NCI-H82 treated with DMSO at 0.1 percent for 48 hours (cell line): ENCODE data around the gene CDK10.

Source experiments
- DNase-seq: peaks from one replicate; lab custom pipeline; 2025; ENCODE audit not compliant: unreplicated experiment; lab: John Stamatoyannopoulos, UW

CDK10 gene

DNA sequence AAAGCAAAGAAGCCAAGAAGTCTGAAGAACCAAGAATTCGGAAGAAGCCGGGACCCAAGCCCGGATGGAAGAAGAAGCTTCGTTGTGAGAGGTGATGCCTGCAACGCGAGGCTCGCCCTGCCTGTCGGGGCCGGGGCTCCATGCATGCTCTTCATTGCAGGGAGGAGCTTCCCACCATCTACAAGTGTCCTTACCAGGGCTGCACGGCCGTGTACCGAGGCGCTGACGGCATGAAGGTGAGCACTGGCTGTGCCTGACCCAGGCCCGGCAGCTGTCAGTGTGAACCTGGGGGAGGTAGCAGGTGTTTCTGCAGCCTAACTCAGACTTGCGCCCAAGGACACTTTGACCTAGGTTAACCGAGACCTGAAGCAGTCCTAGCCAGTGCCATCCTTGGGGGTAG lies 46.8 kb downstream of the CDK10 start:
- DNase-seq, result no peak

DNA sequence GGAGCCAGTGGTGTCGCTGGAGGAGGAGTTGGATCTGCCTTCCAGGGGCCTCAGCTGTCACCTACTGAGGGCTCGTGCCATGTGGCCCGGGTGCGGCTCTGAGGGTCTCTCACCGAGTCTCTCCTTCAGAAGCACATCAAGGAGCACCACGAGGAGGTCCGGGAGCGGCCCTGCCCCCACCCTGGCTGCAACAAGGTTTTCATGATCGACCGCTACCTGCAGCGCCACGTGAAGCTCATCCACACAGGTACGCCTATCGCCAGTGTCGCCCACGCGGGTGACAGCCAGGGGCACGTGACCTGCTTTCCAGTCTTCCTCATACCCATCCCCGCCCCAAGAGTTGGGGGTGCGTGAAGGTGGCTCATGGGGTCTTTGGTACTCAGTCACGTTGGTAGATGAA lies 47.3 kb downstream of the CDK10 start:
- no peak for DNase-seq

DNA sequence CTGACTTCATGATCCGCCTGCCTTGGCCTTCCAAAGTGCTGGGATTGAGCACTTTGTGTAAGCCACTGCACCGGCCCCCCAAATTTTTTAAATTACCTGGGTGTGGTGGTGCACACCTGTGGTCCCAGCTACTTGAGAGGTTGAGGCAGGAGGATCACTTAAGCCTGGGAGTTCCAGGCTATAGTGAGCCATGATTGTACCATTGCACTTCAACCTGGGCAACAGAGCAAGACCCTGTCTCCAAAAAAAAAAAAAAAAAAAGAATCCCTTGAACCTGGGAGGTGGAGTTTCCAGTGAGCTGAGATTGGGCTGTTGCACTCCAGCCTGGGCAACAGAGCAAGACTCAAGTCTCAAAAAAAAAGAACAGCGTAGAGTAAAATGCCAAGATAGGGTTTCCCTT lies 50.1 kb downstream of the CDK10 start:
- DNase-seq, result no peak

DNA sequence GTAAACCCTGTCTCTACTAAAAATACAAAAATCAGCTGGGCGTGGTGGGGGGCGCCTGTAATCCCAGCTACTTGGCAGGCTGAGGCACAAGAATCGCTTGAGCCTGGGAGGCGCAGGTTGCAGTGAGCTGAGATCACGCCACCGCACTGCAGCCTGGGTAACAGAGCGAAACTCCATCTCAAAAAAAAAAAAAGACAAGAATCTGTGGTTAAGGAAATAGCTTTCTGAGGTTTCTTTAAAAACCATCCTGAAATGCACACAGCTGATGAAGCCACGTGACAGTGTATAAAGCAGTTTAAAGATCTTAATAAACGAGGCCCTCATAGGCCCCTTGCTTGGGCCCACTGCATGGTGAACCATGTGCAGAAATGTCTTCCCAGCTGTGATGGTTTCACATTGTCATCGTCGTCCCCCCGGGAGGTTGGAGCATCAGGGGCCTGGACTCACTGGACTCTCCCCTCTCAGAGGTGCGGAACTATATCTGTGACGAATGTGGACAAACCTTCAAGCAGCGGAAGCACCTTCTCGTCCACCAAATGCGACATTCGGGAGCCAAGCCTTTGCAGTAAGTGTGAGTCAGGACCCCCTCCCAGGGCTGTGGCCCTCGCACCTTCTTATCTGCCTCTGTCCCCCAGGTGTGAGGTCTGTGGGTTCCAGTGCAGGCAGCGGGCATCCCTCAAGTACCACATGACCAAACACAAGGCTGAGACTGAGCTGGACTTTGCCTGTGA lies 51.0 kb downstream of the CDK10 start:
- DNase-seq, result no peak

DNA sequence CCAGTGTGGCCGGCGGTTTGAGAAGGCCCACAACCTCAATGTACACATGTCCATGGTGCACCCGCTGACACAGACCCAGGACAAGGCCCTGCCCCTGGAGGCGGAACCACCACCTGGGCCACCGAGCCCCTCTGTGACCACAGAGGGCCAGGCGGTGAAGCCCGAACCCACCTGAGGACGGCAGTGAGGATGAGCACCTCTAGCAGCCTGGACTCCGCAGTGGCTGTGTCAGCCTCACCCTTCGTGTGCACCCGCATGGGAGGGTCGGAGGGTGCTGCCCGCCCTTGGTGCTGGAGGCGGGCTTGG lies 51.5 kb downstream of the CDK10 start:
- DNase-seq, result no peak

DNA sequence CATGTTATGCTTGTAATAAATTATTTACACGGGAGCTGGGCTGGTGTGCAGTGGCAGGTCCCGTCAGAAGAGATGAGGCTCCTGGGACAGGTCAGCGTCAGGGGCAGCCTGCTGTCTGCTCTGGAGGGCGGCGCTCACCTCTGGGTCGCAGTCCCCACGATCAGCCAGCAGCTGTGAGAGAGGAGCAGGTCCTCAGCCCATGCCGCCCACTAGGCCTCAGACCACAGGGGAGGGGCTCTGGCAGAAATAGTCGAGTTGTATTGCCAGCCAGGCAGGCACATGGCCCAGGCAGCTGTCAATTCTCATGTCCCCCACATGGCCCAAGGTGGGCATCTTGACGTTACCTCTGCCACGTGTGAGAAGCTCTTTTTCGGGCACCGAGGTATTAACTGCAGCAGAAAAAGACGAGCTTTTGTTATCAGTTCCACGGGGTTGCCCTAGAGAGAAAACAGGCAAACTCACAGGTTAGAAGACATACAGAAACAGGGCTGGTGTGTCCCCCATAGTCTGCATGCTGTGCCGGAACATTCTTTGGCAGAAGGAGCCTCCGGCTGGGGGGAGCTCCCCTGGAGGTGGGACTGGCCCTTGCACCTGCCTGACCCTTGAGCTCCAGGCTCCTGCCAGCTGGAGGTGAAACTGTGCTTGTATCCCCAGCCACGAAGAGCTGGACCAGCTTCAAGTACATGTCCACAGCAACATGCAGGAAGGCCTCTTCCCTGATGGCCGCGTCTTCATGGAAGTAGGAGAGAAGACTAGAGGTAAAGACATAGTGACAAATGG lies 52.2 kb downstream of the CDK10 start:
- DNase-seq, result no peak

DNA sequence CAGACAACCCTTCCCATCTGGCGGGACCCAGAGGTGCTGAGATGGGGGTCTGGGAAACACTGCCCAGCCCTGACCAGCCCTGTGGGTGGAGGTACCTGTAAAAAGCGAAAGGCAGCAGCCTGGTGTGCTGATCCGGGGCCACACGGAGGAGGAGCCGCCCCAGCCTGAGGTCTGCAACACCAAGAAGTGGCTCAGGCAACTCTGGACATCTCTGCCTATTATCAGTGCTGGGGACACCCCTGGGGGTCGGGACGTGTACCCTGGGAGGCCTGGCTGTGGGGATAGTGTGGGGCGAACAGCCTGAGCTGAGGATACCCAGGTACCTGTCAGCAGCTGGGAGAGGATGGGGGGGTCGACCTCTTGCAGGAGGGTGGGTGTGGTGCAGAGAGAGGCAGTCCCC lies 52.9 kb downstream of the CDK10 start:
- no peak for DNase-seq

DNA sequence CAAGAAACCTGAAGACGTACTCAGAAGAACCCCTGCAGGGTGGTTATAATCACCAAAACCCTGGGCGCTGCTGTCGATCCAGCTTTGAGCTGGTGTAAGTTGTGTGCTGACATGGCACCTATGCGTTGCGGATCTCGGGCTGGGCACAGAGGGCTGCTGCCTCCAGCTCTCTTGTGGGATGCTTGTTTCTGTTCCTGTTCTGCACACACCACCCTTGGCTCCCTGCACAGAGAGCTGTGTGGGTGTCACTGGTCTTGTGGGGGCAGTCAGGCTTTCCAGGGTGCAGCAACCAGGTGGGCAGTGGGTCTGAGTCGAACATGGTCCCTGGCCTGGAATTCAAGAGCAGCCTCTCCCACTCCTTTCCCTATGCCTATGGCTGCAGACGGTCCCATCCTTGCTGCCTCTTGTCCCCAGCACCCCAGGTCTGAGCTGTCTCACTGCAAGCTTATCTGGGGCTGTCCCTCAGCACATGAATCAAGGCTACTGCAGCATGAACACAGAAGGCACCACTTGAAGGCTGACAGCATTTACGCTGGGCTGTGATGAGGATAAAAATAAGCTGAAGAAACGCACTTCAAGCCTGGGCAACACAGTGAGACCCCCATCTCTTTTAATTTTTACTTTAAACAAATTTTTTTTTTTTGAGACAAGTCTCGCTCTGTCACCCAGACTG lies 55.0 kb downstream of the CDK10 start:
- no peak for DNase-seq

DNA sequence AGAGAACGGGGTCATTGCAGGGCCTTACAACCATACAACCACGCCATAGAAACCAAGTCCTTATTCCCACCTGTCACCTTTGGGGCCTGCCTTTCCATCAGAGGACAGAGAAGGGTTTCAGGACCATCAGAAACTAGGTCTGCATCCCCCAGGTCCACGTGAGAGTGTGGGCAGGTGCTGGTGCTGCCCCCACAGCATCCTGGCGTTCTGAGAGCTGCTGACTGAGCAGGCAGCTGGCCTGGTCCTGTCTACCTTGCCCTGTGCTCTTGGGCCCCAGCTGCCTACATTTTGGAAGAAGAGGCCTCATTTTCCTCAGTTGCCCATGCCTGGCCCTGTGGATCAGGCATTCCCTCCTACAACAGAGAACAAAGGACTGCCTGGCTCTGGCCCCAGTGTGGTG lies 56.5 kb downstream of the CDK10 start:
- DNase-seq, result no peak

DNA sequence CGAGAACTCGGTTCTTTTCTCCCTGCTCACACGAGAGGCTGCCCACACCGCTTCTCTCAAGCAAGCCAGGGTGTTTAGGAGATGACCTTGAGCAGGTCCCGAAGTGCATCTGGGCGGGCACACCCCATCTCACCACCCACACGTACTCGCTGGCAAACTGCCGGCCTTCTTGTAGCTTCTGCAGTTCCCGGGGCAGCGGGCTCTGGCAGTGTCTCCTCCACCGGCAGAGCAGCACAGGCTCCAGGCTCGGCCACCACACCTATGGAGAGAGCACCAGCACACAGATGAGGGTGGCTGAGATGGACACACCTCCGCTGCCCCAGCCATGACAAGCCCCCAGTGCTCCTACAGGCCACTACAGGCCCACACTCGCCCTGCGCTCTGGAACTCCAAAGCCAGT lies 58.3 kb downstream of the CDK10 start:
- no peak for DNase-seq
